ENCODE measurements around the gene RSPO1. TPM values are rescaled to one million over a fixed set of nuclear protein-coding genes. Genes with fewer than 3 reads are reported as not detected.

The RSPO1 gene
- total RNA-seq, result not detected

GRCh38 chr1:37634244-37634991 lies at the start of gene RSPO1:
Gene RSPO1 (minus strand): TSS chr1:37634892. CDS start chr1:37629661, 5,231 bp downstream.

GRCh38 chr1:37595440-37596181 lies 39.1 kb downstream of the RSPO1 start, which contains the start of gene GNL2:
Gene GNL2 (minus strand): TSS chr1:37595937. CDS start chr1:37595822, 115 bp downstream.

Other genes starting within 250 kb of the RSPO1 start
- gene ZC3H12A, start 160.3 kb downstream of the RSPO1 start, total RNA-seq, result 0.46 TPM
- gene MEAF6, start 120.1 kb downstream of the RSPO1 start, total RNA-seq, result 138 TPM
- 16.6 TPM for gene SNIP1, start 80.6 kb downstream of the RSPO1 start, total RNA-seq
- 10.6 TPM for gene DNALI1, start 78.0 kb downstream of the RSPO1 start, total RNA-seq
- gene GNL2, start 39.0 kb downstream of the RSPO1 start, total RNA-seq, result 46.1 TPM
- gene CDCA8, start 57.6 kb upstream of the RSPO1 start, total RNA-seq, result 2.1 TPM
- 21.0 TPM for gene EPHA10, start 130.2 kb upstream of the RSPO1 start, total RNA-seq
- 41.5 TPM for gene MANEAL, start 159.0 kb upstream of the RSPO1 start, total RNA-seq
- 25.1 TPM for gene C1orf122, start 172.9 kb upstream of the RSPO1 start, total RNA-seq
- gene YRDC, start 173.3 kb upstream of the RSPO1 start, total RNA-seq, result 9.7 TPM
- gene MTF1, start 224.7 kb upstream of the RSPO1 start, total RNA-seq, result 4.2 TPM

All from diencephalon (tissue), 1 donor.